WERI-Rb-1 (cell line): ENCODE data around the gene EGLN1.

Source experiments
- DNase-seq: peaks from one replicate; pipeline ENCODE4 v3.0.0-alpha.2; 2020
- H3K27ac ChIP-seq: fragments of 250-450 bp; sonication (Bioruptor Pico); 2 replicates; pipeline ENCODE4 v1.5.1; 2020; ENCODE audit warnings: mild to moderate bottlenecking, moderate library complexity
- H3K27me3 ChIP-seq: fragments of 250-450 bp; sonication (Bioruptor Pico); 2 replicates; pipeline ENCODE4 v1.5.1; 2021; ENCODE audit warnings: mild to moderate bottlenecking, low read depth, moderate library complexity; ENCODE audit not compliant: insufficient read depth, severe bottlenecking
- H3K36me3 ChIP-seq: fragments of 250-450 bp; sonication (Bioruptor Pico); 2 replicates; pipeline ENCODE4 v1.5.1; 2020; ENCODE audit warnings: mild to moderate bottlenecking, moderate library complexity
- H3K4me3 ChIP-seq: 2 replicates; pipeline ENCODE4 v1.5.1; 2011; ENCODE audit warnings: low read depth, mild to moderate bottlenecking, control low read depth, low read length
- H3K9me3 ChIP-seq: fragments of 250-450 bp; sonication (Bioruptor Pico); 2 replicates; pipeline ENCODE4 v1.5.1; 2021; ENCODE audit warnings: mild to moderate bottlenecking, moderate library complexity; ENCODE audit not compliant: severe bottlenecking
- TF ChIP-seq, protein P1 (sequence below): IDR thresholded peaks from 2 replicates; pipeline ENCODE4 v1.5.1; 2011; ENCODE audit warnings: low read depth, mild to moderate bottlenecking, control low read depth, inconsistent platforms, low read length

The EGLN1 gene

DNA sequence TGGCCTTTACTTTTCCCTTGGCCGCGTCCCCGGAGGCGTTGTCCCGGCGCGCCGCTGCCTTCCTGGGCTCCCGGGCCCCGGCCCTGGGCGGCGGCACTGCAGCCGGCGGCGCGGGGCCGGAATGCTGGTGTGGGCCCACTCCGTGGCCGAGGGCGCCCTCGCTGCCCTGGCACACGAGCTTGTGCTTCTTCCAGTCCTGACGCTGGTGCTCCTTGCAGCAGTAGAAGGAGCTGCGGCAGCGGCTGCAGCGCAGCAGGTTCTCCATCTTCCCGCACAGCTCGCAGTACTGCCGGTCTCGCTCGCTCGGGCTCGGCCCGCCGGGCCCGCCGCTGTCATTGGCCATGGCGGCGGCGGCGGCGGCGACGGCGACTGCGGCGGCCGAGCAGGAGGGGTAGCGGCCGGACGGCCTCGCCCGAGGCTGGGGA, 529 bp downstream of the EGLN1 start:
- Histone ChIP-seq H3K27ac (peak overlapping the region; percentile 85), H3K9me3 (no peaks in the 10 kb centered on the region), H3K36me3 (no peaks in the 10 kb centered on the region), H3K4me3 (peak overlapping the region; percentile 58), H3K27me3 (peaks cover 8% of the 10 kb centered on the region)
- DNase-seq = peak; percentile 54
- TF ChIP-seq, protein P1, sequence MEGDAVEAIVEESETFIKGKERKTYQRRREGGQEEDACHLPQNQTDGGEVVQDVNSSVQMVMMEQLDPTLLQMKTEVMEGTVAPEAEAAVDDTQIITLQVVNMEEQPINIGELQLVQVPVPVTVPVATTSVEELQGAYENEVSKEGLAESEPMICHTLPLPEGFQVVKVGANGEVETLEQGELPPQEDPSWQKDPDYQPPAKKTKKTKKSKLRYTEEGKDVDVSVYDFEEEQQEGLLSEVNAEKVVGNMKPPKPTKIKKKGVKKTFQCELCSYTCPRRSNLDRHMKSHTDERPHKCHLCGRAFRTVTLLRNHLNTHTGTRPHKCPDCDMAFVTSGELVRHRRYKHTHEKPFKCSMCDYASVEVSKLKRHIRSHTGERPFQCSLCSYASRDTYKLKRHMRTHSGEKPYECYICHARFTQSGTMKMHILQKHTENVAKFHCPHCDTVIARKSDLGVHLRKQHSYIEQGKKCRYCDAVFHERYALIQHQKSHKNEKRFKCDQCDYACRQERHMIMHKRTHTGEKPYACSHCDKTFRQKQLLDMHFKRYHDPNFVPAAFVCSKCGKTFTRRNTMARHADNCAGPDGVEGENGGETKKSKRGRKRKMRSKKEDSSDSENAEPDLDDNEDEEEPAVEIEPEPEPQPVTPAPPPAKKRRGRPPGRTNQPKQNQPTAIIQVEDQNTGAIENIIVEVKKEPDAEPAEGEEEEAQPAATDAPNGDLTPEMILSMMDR = no peak

DNA sequence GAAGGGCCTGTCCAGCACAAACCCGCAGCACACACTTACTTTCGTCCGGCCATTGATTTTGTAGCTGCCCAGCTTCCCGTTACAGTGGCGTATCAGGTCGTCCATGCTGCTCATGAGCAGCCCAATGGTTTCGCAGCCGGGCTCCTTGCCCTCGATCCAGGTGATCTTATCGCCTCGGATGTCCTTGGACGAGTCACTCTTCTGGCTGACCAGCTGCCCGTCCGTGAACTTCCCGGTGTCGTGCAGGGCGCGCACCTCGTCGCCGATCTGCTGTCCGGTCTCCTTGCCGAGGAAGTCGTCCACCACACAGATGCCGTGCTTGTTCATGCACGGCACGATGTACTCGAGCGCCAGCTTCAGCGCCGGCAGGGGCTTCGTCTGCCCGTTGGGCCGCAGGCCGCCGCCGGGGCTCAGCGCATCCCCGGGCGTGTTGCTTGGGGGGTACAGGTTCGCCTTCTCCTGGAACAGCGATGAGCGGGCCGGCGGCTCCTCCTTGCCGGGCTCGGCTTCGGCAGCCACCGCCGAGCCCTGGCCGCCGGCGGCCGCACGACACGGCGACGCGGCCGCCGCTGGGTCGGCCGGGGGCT, 1.0 kb downstream of the EGLN1 start:
- TF ChIP-seq, protein P1 = no peak
- Histone ChIP-seq H3K27me3 (peaks cover 8% of the 10 kb centered on the region), H3K36me3 (no peaks in the 10 kb centered on the region), H3K4me3 (peak overlapping the region; percentile 58), H3K27ac (no peak overlapping the region; the same call in 1 of the 2 replicates), H3K9me3 (no peaks in the 10 kb centered on the region)
- DNase-seq = peak; percentile 43

DNA sequence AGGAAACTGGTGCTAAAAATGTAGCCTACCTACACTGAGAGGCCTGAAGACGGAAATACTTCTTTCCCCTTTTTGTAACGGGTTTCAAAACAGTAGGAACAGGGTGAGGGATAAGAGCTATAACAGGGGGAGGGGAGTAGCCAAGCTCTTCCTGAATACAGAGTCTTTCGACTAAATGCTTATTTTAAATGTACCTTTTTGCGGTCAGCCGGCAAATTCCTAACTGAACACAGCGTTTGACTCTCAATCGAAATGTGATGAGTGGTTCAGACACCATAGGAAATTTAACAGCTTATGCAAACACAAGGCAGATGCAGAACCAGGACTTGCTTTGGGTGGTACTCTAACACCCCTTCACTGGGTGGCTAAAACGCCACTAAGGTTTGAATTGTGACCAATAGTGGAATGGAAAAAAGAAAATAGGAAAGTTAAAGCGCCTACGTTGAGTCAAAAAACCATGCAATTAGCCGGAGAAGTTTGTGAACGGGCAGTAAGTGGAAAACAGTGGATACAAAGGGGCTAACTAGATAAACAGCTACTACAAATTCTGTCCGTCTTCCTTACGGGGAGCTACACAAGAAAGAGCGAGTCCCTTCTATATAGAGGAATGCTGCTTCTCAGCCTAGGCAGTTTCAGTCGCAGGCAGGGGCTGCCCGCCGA, 1.7 kb downstream of the EGLN1 start:
- H3K27me3 ChIP-seq = peaks cover 8% of the 10 kb centered on the region
- peak overlapping the region; percentile 58 for H3K4me3 ChIP-seq
- TF ChIP-seq, protein P1 = no peak
- DNase-seq = no peak
- no peaks in the 10 kb centered on the region for H3K36me3 ChIP-seq
- no peaks in the 10 kb centered on the region for H3K9me3 ChIP-seq
- no peak overlapping the region for H3K27ac ChIP-seq

DNA sequence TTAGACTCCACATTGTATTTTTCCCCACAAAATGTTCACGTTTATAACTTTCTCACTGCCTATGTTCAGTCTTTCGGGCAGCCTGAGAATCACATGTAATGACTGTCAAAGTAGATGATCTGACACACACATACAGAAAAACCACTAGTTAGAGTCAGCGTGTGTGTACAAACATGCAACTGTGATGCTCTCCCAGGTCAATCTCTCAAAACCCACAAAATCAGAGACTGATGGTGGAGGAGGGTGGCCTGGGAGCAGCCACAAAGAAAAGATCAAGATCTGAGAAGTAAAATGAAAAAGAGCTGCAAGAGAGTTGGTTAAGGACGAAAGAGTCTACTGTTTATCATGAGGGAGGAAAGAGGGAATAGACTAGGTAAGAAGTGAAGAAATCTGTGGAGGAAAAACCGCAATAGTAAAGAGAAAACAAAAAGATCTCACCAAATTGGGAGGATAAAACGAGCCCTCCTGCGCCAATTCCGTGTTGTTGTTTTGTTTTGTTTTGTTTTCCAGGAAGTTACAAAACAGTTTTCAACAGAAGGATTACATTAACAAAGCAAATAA, 2.3 kb downstream of the EGLN1 start:
- no peaks in the 10 kb centered on the region for H3K9me3 ChIP-seq
- no peak overlapping the region for H3K27ac ChIP-seq
- H3K27me3 ChIP-seq = peaks cover 8% of the 10 kb centered on the region
- H3K36me3 ChIP-seq = no peaks in the 10 kb centered on the region
- TF ChIP-seq, protein P1 = no peak
- DNase-seq = no peak
- peak overlapping the region; percentile 58; the same call in 1 of the 2 replicates for H3K4me3 ChIP-seq

DNA sequence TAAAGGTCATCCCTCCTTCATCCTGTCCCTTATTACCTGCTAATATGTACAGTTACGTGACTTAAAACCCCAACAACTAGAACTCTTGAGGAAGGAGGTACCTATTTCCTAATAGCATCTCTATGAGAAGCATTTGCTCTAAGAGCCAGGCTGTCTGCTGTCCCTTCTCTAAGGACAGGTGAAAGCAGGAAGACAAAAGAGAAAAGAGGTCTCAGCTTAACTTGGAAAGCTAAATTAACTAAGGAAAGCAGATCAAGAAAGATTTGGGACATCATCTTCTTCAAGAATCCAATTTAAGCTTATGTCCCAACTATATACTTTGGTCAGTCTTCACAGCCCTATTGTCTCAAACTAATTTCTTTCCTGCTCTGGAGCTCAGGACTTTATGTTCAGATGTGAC, 2.9 kb downstream of the EGLN1 start:
- Histone ChIP-seq H3K36me3 (no peaks in the 10 kb centered on the region), H3K4me3 (no peak overlapping the region), H3K27me3 (peaks cover 8% of the 10 kb centered on the region), H3K27ac (no peak overlapping the region), H3K9me3 (no peaks in the 10 kb centered on the region)
- TF ChIP-seq, protein P1 = no peak
- no peak for DNase-seq
